Large intestine (tissue), 3 donors: Measurements from ENCODE around the gene ATP8A1. TPM values are rescaled to one million over a fixed set of nuclear protein-coding genes. Genes with fewer than 3 reads are reported as not detected.
"Not testable (repeated sequence)": the region's sequence is repeated elsewhere in the genome, so short reads cannot be mapped to it uniquely, and the experiment has no call there.

ENCODE experiments used
- DNase-seq, 2 donors: peaks; one replicate each; pipeline versions ENCODE4 v3.0.0 to v3.0.0-alpha.2; 2013
- H3K27ac ChIP-seq: one replicate; pipeline ENCODE4 v1.5.1; 2013; ENCODE audit warnings: low read length
- H3K27me3 ChIP-seq: 2 replicates; pipeline ENCODE4 v1.6.1; 2013; ENCODE audit warnings: low read length; ENCODE audit not compliant: control insufficient read depth, insufficient read depth
- H3K36me3 ChIP-seq: 2 replicates; pipeline ENCODE4 v1.6.1; 2013; ENCODE audit warnings: low read length; ENCODE audit not compliant: control insufficient read depth, insufficient read depth
- H3K4me1 ChIP-seq: one replicate; pipeline ENCODE4 v1.6.1; 2013; ENCODE audit warnings: low read length; ENCODE audit not compliant: control insufficient read depth, insufficient read depth
- H3K4me3 ChIP-seq: one replicate; pipeline ENCODE4 v1.5.1; 2013; ENCODE audit warnings: low read length
- H3K9me3 ChIP-seq: one replicate; pipeline ENCODE4 v1.6.1; 2013; ENCODE audit warnings: mild to moderate bottlenecking, low read depth, low read length, moderate library complexity; ENCODE audit not compliant: control insufficient read depth
- WGBS: methylation state at CpG from one replicate; pipeline ENCODE4 v1.1.5; 2013; ENCODE audit warnings: low lambda C conversion rate; ENCODE audit not compliant: insufficient coverage; 5-methylcytosine and 5-hydroxymethylcytosine counted together
- polyA plus RNA-seq: library from polyadenylated mRNA; unstranded; fragments of 120-200 nt; gene quantifications from one replicate; pipeline ENCODE4 v1.2.1, GENCODE V29; 2013

ATP8A1 gene
- polyA plus RNA-seq, 1 donor: 58.8 TPM

DNA sequence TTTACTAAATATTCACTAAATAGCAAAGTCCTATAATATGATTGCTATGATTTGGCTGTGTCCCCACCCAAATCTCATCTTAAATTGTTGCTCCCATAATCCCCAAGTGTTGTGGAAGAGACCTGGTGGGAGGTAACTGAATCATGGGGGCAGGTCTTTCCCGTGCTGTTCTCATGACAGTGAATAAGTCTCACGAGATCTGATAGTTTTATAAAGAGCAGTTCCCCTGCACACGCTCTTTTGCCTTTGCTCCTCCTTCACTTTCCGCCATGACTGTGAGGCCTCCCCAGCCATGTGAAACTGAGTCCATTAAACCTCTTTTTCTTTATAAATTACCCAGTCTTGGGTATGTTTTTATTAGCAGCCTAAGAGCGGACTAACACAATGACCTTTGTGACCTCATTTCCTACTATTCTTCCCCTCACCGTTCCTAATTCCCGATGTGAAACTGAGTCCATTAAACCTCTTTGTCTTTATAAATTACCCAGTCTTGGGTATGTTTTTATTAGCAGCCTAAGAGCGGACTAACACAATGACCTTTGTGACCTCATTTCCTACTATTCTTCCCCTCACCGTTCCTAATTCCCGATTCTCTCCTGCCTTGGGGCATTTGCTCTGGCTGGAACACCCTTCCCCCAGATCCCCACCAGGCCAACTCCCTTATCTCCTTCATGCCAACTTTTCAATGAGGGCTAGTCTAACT is 4.2 kb downstream of the ATP8A1 start:
- DNase-seq, H3K36me3 ChIP-seq, H3K4me3 ChIP-seq, H3K9me3 ChIP-seq, H3K27ac ChIP-seq, H3K27me3 ChIP-seq: not testable (repeated sequence)
- whole genome bisulfite sequencing: 100% methylated on average over 3 of the region's 10 CpGs
- H3K4me1 ChIP-seq: peaks cover 16% of the 10 kb centered on the region

DNA sequence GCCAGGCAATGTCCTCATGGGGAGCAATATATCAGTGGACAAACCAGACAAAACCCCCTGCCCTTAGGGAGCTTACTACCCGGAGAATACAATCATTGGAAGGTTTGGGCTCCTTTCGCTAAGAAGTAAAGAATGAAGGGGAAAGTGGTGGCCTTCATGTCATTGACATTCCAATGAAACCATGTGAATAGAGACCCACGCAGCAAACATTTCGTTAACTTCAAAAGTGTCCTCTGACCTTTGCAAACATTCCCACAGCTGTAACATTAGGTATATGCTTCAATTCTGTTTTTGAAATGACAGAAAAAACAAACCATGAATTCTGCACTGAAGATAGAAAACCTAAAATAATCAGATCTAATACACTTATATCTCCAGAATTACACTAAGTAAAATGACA is 7.0 kb downstream of the ATP8A1 start:
- H3K9me3 ChIP-seq: no peaks in the 10 kb centered on the region
- 69% methylated on average over 2 of the region's 4 CpGs for WGBS
- peaks cover 14% of the 10 kb centered on the region for H3K4me1 ChIP-seq
- H3K36me3 ChIP-seq: no peaks in the 10 kb centered on the region
- no peak for DNase-seq
- H3K4me3 ChIP-seq: no peak overlapping the region
- H3K27ac ChIP-seq: no peak overlapping the region
- no peaks in the 10 kb centered on the region for H3K27me3 ChIP-seq

DNA sequence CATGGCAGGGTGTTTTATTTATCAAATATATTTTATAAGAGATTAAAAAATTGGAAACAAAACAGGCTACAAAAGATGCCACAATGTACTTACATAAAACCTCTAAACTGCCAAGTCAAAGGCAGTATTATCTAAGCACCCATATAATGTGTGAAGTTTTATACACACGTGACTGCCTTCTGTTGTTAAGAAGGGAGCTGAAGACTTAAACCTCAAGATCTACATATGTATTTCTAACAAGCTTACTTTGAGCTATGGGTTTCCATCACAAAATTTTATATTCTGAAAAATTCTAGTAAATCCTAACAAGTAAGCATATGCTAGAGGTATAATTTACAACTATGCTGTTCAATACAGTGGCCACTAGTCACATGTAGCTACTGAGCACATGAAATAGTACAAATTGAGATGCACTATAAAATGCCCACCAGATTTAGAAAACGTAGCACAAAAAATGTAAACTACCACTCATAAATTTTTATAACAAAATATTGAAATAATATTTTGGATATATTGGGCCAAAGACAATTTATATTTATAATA is 9.8 kb downstream of the ATP8A1 start:
- Histone ChIP-seq H3K36me3 (no peaks in the 10 kb centered on the region), H3K9me3 (no peaks in the 10 kb centered on the region), H3K4me1 (peaks cover 17% of the 10 kb centered on the region), H3K27ac (no peak overlapping the region), H3K27me3 (no peaks in the 10 kb centered on the region), H3K4me3 (no peak overlapping the region)
- no peak for DNase-seq
- 80% methylated on average over 2 of the region's 2 CpGs for WGBS

GRCh38 chr4:42646013-42646784 is 10.7 kb downstream of the ATP8A1 start:
- Histone ChIP-seq H3K27me3 (no peaks in the 10 kb centered on the region), H3K27ac (no peak overlapping the region), H3K36me3 (no peaks in the 10 kb centered on the region), H3K4me1 (peaks cover 21% of the 10 kb centered on the region), H3K9me3 (no peaks in the 10 kb centered on the region), H3K4me3 (no peak overlapping the region)
- 100% methylated on average over 3 of the region's 8 CpGs for whole genome bisulfite sequencing
- DNase-seq: no peak

- Histone ChIP-seq H3K36me3 (no peaks in the 10 kb centered on the region), H3K9me3 (no peaks in the 10 kb centered on the region), H3K4me3 (no peak overlapping the region), H3K4me1 (peaks cover 32% of the 10 kb centered on the region), H3K27me3 (no peaks in the 10 kb centered on the region), H3K27ac (no peak overlapping the region)
- DNase-seq: no peak
Observed at GRCh38 chr4:42644897-42645296, 12.0 kb downstream of the ATP8A1 start.

GRCh38 chr4:42643685-42644084 is 13.2 kb downstream of the ATP8A1 start:
- Histone ChIP-seq H3K36me3 (no peaks in the 10 kb centered on the region), H3K4me1 (peaks cover 43% of the 10 kb centered on the region), H3K27ac (peak overlapping the region; percentile 88), H3K27me3 (no peaks in the 10 kb centered on the region), H3K4me3 (no peak overlapping the region), H3K9me3 (no peaks in the 10 kb centered on the region)
- no peak for DNase-seq
- WGBS: 94% methylated on average over 2 of the region's 5 CpGs

GRCh38 chr4:42642845-42643615 is 13.9 kb downstream of the ATP8A1 start:
- peak overlapping the region; percentile 88 for H3K27ac ChIP-seq
- H3K4me3 ChIP-seq: no peak overlapping the region
- H3K27me3 ChIP-seq: no peaks in the 10 kb centered on the region
- no peaks in the 10 kb centered on the region for H3K36me3 ChIP-seq
- 93% methylated on average over 4 of the region's 7 CpGs for WGBS
- peaks cover 45% of the 10 kb centered on the region for H3K4me1 ChIP-seq
- no peaks in the 10 kb centered on the region for H3K9me3 ChIP-seq
- no peak for DNase-seq

GRCh38 chr4:42642101-42642797 is 14.7 kb downstream of the ATP8A1 start:
- DNase-seq: peak in 1 of 2 donors; percentile 39
- no peaks in the 10 kb centered on the region for H3K27me3 ChIP-seq
- peaks cover 45% of the 10 kb centered on the region for H3K4me1 ChIP-seq
- no peaks in the 10 kb centered on the region for H3K9me3 ChIP-seq
- peak overlapping the region; percentile 88 for H3K27ac ChIP-seq
- H3K36me3 ChIP-seq: no peaks in the 10 kb centered on the region
- WGBS: 80% methylated on average over 1 of the region's 7 CpGs
- no peak overlapping the region for H3K4me3 ChIP-seq

DNA sequence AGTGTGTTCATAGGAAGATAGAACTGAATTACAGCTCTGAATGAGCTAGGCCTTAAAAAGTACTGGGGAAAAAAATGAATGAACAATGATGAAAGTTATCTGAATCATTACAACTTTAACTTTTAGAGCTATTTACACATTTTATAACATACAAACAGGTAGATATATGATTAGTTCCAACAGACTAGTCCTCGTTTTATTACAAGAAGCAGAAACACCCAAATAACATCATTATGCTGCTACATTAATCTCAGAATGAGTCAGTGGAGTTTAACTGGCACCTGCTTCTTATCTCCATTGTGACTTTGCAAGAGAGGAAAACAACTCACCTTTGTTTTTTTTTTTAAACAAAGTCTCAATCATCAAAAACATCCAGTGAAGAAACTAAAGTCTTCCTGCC is 15.2 kb downstream of the ATP8A1 start:
- Histone ChIP-seq H3K4me1 (peaks cover 45% of the 10 kb centered on the region), H3K9me3 (no peaks in the 10 kb centered on the region), H3K27me3 (no peaks in the 10 kb centered on the region), H3K27ac (peak overlapping the region; percentile 88), H3K36me3 (no peaks in the 10 kb centered on the region), H3K4me3 (no peak overlapping the region)
- DNase-seq: peak in 1 of 2 donors; percentile 66
- WGBS: no CpG with 5 or more reads among the region's 1 CpG

DNA sequence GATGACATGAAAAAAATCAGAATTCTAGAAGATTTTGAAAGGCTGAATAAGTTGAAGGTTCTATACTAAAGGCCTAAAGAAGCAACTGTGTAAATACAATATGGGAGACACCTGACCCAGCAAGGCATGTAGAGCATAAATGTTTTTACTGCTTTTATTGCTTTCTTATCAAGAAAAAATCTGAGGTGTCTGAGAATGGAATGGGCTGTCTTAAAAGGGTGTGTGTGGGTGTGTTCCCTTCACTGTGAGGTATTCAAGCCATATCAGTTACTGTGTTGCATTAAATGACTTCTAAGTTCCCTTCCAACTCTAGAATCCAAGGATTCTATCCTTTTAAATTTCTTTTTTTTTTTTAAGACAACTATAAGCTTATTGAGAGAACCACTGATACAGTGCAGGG is 15.7 kb downstream of the ATP8A1 start:
- Histone ChIP-seq H3K36me3 (no peaks in the 10 kb centered on the region), H3K9me3 (no peaks in the 10 kb centered on the region), H3K27ac (peak overlapping the region; percentile 88), H3K27me3 (no peaks in the 10 kb centered on the region), H3K4me3 (no peak overlapping the region), H3K4me1 (peaks cover 45% of the 10 kb centered on the region)
- DNase-seq: peak; percentile 77 to 91
